Urothelium cell line (cell line): ENCODE measurements around the gene PHETA1.

Experiments used
- DNase-seq: peaks from one replicate; pipeline ENCODE4 v3.0.0; 2011; ENCODE audit warnings: low spot score, mixed read lengths
- FAIRE-seq: peaks from 2 replicates; lab custom pipeline; 2011; peaks lifted over from hg19 to GRCh38; lab: Jason Lieb, UNC

Gene PHETA1, protein sequence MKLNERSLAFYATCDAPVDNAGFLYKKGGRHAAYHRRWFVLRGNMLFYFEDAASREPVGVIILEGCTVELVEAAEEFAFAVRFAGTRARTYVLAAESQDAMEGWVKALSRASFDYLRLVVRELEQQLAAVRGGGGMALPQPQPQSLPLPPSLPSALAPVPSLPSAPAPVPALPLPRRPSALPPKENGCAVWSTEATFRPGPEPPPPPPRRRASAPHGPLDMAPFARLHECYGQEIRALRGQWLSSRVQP

DNA sequence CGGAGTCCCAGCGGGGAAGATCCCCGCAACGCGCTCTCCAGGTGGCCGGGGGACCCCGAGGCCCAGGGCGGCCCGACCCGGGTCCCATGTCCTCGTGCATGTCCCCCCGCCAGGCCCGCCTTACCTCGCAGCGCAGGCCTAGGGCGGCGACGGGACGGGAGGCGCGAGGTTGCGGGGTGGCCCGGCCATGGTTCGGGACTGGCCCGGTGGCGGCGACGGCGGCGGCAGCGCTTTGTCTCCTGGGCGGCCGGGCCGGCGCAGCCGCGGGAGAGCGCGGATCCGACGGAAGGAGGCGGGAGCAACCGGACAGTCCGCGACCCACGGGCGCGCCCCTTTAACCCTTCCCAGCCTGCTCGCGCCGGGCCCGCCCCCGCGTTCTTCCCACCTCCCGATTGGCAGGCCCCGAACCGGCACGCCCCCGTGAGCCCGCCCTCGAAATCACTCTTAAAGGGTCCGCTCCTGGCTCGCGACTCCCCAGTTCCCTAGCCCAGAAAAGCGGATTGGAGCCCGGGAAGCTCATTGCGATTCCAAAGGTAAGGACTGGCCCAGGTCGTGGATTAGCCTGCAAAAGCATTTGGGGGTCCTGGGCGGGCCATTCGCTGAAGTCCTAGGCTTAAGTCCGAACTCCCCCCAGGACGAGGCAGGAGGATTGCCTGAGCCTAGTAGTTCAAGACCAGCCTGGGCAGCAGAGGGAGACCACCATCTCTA lies at the start of gene PHETA1:
TSS of gene PHETA1 (minus strand) at position 308 of the 708 bp plus-strand sequence. CDS start 5,668 bp downstream, outside the sequence.
- FAIRE-seq (no peak), DNase-seq (peak; percentile 95)

DNA sequence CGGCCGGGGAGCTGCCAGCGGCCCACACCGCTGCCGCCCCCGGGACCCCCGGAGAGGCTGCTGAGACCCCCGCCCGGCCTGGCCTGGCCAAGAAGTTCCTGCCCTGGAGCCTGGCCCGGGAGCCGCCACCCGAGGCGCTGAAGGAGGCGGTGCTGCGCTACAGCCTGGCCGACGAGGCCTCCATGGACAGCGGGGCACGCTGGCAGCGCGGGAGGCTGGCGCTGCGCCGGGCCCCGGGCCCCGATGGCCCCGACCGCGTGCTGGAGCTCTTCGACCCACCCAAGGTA lies 49.6 kb upstream of the PHETA1 start:
- FAIRE-seq (no peak), DNase-seq (no peak)

DNA sequence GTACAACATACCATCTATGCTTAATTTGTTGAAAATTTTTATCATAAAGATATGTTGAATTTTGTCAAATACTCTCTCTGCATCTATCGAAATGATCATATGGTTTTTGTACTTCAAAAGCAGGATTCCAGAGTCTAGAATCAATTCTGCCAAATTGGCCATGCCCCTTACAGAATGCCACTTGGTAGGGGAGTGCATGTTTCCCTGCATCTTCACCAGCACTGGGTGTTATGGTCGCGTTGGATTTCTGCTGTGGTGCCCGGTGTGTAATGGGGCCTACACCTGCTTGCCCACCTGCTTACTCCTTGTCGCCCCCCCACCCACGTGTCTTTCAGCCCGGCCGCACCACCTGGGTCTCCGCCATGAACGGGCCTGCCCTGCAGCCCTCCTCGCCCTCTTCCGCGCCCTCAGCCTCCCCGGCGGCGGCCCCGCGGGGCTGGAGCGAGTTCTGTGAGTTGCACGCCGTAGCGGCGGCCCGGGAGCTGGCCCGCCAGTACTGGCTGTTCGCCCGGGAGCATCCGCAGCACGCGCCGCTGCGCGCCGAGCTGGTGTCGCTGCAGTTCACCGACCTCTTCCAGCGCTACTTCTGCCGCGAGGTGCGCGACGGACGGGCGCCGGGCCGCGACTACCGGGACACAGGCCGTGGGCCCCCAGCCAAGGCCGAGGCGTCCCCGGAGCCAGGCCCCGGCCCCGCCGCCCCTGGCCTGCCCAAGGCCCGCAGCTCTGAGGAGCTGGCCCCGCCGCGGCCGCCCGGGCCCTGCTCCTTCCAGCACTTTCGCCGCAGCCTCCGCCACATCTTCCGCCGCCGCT lies 49.1 kb upstream of the PHETA1 start:
- no peak for DNase-seq
- no peak for FAIRE-seq

DNA sequence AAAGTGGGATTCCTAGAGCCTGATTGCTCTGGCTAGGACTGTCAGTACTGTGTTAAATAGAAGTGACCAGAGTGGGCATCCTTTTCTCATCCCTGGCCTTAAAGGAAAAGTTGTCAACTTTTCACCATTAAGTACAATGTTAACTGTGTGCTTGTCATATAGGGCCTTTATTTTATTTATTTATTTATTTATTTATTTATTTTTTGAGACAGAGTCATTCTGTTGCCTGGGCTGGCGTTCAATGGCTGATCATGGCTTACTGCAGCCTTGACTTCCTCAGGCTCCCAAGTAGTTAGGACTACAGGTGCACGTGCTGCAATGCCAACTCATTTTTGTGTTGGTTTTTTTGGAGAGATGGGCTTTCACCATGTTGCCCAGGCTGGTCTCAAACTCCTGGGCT lies 48.4 kb upstream of the PHETA1 start:
- DNase-seq (no peak), FAIRE-seq (no peak)

DNA sequence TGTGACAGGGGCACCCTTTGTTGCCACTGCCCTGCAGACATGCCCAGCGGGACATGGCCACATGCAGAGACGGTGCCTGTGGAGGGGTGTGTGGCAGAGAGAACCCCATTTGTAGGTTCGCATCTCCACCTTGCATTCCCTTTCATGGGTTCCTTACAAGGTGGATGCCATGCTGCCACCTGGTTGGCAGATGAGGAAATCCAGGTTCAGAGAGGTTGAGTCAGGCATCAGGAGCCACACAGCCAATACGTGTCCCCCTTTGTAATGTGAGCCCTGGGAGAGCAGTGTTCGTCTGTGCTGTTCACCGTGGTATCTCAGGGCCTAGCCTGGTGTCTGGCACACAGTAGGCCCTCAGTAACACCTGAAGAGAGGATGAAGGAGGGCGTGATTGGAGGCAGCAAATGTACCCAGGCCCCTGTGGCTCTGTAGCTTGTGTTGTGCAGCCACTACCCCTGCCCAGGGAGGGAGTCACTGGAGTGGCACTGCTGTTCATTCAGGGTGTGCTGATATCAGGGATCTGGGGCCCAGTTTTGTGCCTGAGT lies 45.9 kb upstream of the PHETA1 start:
- FAIRE-seq (no peak), DNase-seq (no peak)

DNA sequence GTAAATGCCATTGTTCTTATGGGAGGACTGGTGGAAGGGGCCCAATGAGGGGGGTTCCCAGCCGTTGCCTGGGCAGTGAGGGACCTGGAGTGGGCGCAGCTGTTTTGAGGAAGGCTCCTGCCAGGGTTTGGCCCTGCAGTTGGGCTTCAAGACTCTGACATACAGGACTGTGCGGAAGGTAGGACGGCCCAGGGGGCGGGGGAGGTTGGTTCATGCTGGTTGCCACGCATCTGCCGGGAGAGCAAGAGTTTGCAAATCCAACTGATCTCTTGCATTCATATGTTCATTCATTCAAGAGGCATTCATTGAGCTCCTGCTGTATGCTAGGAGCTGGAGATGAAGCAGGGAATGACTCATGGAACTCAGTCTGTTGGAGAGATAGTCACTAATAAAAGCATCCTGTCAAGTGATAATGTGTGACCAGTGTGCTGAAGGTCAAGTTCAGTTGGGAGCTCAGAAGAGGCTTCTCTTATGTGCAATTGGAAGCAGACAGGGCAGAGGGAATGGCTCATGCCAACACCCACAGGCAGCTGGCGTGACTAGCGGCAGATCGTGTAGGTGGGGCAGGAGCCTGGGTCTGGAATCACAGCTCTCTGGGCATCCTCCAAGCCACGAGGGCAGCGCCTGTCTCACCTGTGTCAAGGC lies 44.7 kb upstream of the PHETA1 start:
- DNase-seq (no peak), FAIRE-seq (no peak)

DNA sequence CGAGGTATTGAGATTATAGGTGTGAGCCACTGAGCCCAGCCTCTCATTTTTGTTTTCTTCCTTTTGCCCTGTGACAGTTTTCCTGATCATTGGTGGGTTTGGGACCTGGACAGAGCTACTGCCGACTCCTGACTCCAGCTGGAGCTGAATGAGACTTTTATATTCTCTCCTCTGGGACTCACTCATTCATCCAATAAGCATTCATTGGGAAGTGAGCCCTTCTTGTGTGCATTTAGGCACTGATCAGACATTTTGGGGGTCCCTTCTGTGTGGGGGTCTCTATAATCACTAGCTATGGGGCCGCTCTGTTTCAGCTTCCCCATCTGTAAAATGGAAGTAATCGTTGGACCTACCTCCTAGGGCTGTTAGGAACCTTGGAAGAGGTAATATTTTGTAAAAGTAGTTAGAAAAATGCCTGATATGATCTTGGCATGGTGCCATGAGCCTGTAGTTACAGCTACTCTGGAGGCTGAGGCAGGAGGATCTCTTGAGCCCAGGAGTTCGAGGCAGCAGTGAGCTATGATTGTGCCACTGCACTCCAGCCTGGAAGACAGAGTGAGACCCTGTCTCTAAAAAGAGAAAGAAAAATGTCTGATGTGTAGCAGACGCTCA lies 44.0 kb upstream of the PHETA1 start:
- DNase-seq: no peak
- FAIRE-seq: peak; percentile 40

DNA sequence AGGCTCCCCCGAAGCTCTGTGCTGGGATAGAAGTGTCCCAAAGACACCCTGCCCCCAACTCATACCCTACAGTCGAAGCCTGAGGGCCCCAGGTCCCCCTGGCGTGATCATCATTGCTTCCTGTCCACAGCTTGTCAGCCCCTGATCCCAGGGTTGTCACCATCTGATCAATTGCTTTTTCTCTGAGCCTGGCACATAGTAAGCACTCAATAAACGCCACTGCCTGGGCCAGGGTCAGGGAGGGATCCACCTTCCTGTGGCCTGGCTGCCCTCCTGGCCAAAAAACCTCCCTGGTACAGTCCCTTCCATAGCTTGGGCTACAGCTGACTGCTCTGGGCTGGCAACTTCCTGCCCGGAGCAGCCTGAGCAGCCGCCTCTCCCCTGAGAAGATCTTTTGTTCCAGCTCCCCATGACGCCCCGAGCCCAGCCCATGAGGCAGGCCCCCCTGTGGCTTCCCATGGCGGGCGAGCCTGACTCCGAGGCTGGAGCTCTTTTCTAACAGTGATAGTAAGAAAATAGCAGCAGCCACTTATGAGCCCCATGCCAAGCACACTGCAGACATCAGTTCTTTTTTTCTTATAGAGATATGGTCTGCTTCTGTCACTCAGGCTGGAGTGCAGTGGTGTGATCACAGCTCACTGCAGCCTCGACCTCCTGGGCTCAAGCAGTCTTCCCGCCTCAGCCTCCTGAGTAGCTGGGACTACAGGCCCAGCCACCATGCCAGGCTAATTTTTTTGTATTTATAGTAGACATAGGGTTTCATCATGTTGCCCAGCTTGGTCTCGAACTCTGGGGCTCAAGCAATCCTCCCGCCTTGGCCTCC lies 43.3 kb upstream of the PHETA1 start:
- DNase-seq (no peak), FAIRE-seq (no peak)

DNA sequence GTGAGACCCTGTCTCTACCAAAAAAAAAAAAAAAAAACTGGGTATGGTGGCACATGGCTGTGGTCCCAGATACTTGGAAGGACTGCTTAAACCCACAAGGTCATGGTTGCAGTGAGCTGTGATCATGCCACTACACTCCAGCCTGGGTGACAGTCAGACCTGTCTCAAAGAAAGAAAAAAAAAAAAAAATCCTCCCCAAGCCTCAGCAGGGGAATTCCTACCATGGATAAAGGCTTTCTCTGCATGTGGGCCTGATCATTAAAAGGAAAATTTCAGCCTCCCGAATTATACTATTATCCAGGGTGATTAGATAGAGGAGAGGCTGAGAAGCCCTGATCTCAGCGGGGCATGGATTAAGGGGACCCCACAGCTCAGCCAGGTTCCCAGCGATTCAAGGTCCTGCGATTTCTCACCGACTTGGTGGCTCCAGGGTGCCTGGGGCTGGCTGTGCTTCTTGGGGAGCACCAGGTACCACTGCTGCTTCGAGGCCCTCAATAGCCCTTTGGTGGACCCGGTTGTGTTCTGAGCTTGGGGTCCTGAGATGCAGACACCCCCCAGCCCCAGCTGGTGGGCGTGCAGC lies 42.4 kb upstream of the PHETA1 start:
- DNase-seq (no peak), FAIRE-seq (no peak)

DNA sequence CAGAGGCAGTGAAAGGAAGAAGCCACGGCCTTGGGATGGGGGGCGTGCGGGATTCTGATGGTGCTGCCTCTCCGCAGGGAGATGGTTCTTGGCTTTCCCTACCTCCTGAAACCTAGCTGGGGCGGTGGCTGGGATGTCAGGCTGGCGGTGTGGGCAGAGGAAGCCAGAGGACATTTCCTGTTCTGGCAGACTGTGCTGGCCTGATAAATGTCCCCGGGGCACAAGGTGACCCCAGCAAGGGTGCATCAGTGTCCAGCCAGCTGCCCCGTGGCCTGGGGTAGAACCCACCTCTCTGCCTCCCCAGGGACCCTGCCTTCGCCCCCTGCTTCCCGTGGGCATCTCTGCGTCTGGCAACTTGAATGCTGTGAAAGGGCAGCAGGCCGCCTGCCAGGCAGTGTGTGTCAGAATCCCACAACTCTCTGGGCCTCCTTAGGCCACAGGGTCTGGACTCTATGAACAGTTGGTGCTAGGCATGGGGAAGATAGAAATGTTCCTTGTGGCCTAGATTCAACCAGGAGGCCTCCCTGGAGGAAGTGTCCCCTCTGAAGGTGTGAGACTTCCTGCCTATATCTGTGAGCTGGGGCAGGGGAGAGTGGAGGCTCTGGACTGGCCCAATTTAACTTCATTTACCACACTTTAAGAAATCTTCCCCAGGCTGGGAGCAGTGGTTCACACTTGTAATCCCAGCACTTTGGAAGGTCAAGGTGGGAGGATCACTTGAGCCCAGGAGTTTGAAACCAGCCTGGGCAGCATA lies 41.7 kb upstream of the PHETA1 start:
- DNase-seq (no peak), FAIRE-seq (no peak)

DNA sequence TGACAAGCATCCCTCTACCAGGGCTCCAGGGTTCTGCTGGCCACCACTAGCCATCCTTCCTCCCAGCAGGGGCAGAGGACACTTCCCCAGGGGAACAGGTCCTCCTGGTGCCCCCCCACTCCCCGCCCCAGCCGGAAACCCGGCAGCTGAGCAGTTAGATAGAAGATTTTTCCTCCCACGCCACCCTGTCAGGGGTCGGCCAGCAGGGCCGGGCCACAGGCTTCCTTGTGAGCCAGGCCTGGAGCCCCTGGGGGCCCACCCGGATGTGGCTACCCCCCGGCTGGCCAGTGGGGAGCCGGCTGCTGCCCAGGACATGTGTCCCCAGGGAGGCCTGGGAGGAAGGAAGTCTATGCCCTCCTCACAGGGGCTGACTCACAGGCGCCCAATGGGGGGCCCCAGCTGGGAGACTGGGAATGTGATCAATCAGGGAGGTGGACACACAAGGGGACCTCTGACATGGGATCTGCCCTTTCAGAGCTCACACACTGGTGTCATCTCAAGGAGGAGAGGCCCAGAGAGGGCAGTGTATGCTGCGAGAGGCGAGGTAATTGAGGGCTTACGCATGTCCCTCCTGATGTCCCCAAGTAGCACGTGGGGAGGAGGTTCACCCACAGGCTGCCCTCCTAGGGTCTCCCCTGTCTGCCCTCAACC lies 41.0 kb upstream of the PHETA1 start:
- DNase-seq: peak; percentile 33
- no peak for FAIRE-seq

DNA sequence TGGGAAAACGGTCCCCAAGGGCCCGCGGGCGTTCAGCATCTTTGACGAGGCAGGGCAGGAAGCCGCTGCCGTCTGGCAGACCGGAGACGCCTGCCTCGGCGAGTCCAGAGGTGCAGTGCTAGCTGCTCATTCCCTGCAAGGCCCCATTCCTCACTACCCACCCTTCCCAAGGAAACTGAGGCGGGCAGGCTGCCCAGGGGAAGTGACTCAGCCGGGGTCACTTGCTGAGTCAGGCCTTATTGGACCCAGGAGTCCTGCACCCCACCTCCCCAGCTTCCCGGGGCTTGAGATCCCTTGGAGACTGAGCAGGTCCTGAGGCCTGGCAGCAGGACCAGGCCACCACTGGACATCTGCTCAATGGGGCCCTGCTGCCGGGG lies 40.5 kb upstream of the PHETA1 start:
- FAIRE-seq: no peak
- DNase-seq: no peak

DNA sequence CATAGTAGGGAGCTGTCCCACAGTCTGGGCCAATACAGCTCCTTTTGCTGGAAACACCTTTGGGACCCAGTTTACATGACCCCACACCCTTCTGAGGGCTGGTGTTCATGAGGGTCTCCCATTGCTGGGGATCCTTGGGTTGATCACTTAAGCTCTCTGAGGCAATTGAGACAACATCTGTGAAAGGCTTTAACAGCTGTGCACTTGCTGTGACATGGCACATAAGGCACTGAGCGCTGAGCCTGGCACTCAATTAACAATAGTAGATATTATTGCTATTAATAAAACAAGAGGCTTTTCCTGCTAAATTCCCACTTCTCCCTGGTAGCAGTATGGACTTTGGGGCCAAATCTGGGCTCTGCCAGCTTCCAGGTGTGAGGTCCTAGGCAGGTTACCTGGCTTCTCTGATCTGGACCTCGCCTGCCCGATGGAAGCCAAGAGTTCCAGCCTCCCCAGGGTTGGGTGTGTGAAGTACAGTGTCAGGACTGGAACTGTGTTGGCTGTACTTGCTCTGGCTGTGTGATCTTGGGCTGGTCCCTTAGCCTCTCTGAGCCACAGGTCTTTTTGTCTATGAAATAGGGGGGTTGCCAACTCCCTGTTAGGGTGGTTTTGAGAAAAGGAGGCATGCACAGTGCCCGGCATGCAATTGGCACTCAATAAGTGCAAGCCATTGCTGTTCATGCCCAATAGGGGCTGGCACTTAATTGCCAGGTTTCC lies 39.9 kb upstream of the PHETA1 start:
- FAIRE-seq (no peak), DNase-seq (no peak)

DNA sequence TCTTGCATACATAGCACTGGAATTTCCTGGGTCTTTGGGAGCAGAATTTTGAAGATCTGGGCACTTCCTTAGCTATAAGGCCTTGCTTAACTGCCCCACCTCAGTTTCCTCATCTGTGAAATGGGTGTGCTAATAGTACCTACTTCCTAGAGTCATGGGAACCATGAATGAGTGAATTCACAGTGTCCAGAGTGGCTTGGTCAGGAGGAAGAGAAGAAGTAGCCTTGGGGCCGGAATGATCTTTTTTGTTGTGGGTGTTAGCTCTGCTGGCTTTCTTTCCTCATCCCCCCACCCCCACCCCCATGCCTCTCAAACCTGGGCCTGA lies 39.2 kb upstream of the PHETA1 start:
- no peak for FAIRE-seq

DNA sequence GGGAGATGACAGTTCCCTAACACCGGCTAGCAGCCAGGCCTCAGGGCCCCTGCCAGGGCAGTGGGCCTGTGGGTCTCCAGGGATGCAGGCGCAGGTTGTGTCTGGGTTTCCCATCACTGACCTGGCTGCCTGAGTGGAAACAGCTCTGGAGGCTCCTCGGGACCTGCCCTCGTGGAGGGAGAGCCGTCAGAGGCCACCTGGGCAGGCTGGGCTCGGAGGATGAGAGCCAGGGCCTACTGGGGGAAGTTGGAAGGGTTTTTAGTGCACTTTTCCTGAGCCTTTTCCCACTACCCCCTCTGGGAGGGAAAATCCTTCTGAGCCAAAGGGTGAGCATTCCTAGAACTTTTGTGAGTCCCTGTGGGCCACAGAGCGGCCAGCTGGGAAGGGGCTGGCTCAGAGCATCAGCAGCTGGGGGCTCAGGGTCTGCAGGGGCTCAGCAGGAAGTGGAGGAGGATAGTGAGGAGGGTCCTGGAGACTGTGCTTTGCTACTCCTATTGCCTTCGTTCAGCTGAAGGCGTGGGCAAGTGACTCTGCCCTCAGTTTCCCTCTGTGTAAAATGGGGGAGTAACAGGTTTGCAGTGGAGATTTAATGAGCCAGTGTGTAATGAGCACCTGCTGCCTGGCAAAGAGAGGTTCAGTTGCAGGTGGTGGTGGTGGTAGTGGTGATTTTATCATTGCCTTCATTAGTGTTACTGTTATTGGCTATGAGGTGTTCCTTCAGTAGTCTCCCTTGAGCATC lies 38.7 kb upstream of the PHETA1 start:
- FAIRE-seq: no peak
- no peak for DNase-seq

More for the DNA sequence above, 39.2 kb upstream of the PHETA1 start:
- DNase-seq: no peak

DNA sequence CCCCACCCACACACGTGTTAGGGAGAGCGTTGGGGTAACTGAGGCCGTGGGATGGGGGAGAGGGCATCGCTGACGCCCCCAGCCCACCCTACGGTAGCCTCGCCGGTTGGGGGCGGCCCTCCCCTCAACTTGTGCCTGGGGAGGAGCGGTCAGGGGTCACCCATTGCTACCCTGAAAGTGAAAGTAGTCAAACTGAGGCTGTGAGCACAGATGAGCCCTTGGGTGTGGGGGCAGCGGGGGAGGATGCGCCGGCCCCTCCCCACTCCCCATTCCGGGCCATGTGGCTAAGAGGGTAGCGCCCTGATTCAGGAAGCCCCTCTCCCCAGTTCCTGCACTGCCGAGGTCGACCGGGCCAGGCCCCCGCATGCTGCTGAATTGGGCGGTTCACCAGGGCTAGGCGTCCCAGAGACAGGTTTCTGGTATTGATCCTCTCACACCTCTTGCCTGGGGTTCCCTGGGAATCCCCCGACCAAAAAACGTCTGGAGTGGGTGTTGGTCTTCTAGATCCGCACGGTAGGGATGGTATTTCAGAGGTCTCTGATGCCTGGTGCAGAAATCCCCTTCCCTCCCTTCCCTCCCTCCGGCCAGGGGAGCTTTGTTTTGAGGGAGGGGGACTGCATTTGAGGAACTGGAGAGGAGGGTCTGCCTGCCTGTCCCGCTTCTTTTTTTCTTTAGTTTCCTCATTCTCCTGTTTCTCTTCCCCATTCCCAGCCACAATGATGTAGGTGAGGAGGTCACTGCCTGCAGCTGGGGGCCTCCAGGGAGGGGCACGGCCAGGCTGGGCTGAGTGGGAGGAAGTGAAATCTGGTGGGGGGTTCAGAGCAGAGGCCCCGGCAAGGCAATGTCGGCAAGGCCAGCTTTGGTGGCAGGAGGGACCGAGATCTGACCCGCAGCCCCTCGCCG lies 37.8 kb upstream of the PHETA1 start:
- FAIRE-seq (no peak), DNase-seq (no peak)
